GM12891 (cell line): Measurements from ENCODE around the gene C2orf92.

ENCODE experiments used
- PAX5 ChIP-seq: IDR thresholded peaks from 2 replicates; pipeline ENCODE4 v1.6.1; 2011; ENCODE audit warnings: low read length, moderate library complexity, mild to moderate bottlenecking; ENCODE audit not compliant: insufficient read depth, severe bottlenecking
- POLR2A ChIP-seq: IDR thresholded peaks from 2 replicates; pipeline ENCODE4 v1.6.1; 2011; ENCODE audit warnings: low read depth, low read length, control low read depth
- POLR2AphosphoS5 ChIP-seq: IDR thresholded peaks from 2 replicates; pipeline ENCODE4 v1.6.1; 2011; ENCODE audit warnings: low read depth, low read length, control low read depth
- SPI1 ChIP-seq: IDR thresholded peaks from 2 replicates; pipeline ENCODE4 v1.6.1; 2011; ENCODE audit warnings: low read depth, low read length, control low read depth
- TAF1 ChIP-seq: IDR thresholded peaks from 2 replicates; pipeline ENCODE4 v1.6.1; 2011; ENCODE audit warnings: low read depth, low read length, control low read depth

- TF ChIP-seq POLR2AphosphoS5 (no peak), TAF1 (no peak), POLR2A (no peak), SPI1 (no peak), PAX5 (no peak)
Observed at GRCh38 chr2:97660775-97661389, 8.6 kb upstream of the C2orf92 start.
